ENCODE data around the gene ADAMTS10. TPM values are rescaled to one million over a fixed set of nuclear protein-coding genes. Genes with fewer than 3 reads are reported as not detected.

The ADAMTS10 gene
- total RNA-seq, 1 donor from 2014 or later, result 5.8 TPM

DNA sequence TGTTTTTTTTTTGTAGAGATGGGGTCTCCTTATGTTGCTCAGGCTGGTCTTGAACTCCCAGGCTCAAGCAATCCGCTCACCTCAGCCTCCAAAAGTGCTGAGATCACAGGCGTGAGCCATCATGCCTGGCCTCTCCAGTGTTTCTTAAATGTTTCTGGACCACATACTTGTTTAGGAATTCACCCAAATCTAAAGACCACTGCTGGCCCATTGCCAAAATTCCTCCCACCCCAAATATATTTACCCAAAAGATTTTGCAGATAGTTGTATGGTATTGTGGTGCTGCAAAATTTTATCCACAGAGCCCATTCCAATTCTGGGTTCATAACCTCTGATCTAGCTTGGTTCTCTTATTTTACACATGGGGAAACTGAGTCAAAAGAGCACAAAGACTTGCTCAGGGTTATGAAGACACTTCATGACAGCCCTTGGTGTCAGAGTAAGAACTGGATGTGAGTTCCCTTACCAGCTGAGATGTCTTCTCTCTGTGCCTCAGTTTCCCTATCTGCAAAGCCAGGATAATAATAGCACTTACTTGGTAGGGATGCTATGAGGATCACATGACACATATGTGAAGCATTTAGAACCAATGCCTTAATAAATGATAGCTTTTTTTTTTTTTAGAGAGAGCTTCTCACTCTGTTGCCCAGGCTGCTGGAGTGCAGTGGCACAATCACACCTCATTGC lies 30.8 kb upstream of the ADAMTS10 start:
- Histone ChIP-seq H3F3A (ENCODE audit: low read depth) (peaks cover 15% of the 10 kb centered on the region), H3K9ac (no peak overlapping the region), H3K9me3 (ENCODE audit: low read depth) (no peaks in the 10 kb centered on the region), H3K27ac (no peak overlapping the region), H4K20me1 (ENCODE audit: low read depth) (no peaks in the 10 kb centered on the region), H3K79me2 (ENCODE audit: low read depth) (no peaks in the 10 kb centered on the region), H3K4me2 (no peak overlapping the region), H3K27me3 (peaks cover 8% of the 10 kb centered on the region), H2AFZ (replicated peaks) (no peak overlapping the region), H3K36me3 (no peaks in the 10 kb centered on the region), H3K4me1 (peaks cover 5% of the 10 kb centered on the region), H3K4me3 (no peak overlapping the region)
- Mint-ChIP-seq H3K4me3 (no peak overlapping the region), H3K27ac (no peak overlapping the region), H3K9me3 (peaks cover 6% of the 10 kb centered on the region), H3K36me3 (no peaks in the 10 kb centered on the region), H3K4me1 (peaks cover 5% of the 10 kb centered on the region), H3K27me3 (ENCODE audit: insufficient read depth, low read depth) (peaks cover 11% of the 10 kb centered on the region)
- DNase-seq (ENCODE audit: low spot score), result no peak
- TF ChIP-seq EZH2 (IDR thresholded peaks at IDR 0.05), result no peak
- TF ChIP-seq, protein P1, sequence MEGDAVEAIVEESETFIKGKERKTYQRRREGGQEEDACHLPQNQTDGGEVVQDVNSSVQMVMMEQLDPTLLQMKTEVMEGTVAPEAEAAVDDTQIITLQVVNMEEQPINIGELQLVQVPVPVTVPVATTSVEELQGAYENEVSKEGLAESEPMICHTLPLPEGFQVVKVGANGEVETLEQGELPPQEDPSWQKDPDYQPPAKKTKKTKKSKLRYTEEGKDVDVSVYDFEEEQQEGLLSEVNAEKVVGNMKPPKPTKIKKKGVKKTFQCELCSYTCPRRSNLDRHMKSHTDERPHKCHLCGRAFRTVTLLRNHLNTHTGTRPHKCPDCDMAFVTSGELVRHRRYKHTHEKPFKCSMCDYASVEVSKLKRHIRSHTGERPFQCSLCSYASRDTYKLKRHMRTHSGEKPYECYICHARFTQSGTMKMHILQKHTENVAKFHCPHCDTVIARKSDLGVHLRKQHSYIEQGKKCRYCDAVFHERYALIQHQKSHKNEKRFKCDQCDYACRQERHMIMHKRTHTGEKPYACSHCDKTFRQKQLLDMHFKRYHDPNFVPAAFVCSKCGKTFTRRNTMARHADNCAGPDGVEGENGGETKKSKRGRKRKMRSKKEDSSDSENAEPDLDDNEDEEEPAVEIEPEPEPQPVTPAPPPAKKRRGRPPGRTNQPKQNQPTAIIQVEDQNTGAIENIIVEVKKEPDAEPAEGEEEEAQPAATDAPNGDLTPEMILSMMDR (IDR thresholded peaks at IDR 0.05), result no peak
- TF ChIP-seq EZH2phosphoT487 (IDR thresholded peaks at IDR 0.05), result no peak

DNA sequence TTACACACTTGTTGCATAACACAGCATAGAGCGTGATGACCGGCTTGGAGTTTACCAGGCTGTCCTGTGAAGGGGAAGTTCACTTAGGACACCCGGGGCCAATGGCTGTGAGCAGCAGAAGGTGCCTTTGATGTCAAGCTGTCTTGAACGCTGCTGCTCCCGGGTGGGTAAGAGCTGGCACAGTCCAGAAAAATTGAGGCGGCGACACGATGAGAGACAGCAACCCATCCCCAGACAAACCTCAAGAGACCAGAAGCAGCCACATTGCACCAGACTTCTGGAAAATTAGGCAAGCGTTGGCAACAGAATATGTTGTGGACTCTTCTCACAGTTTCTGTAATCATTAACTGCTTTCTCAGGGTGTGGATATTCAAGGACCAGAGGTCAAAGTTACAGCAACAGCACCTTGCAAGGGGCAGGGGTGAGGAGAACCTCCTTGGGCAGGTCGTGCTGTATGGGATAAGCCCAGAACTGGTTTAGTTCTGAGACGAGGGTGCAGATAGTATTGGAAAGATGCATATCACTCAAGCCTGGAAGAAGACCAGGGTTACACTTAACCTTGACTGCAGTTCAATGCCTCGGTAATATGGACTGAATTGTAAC lies 30.0 kb upstream of the ADAMTS10 start:
- Histone ChIP-seq H3K4me3 (no peak overlapping the region), H3K36me3 (no peaks in the 10 kb centered on the region), H3K79me2 (ENCODE audit: low read depth) (no peaks in the 10 kb centered on the region), H3F3A (ENCODE audit: low read depth) (peaks cover 15% of the 10 kb centered on the region), H4K20me1 (ENCODE audit: low read depth) (no peaks in the 10 kb centered on the region), H3K4me2 (no peak overlapping the region), H3K27ac (no peak overlapping the region), H3K9me3 (ENCODE audit: low read depth) (no peaks in the 10 kb centered on the region), H3K4me1 (peaks cover 5% of the 10 kb centered on the region), H3K27me3 (peaks cover 8% of the 10 kb centered on the region), H3K9ac (no peak overlapping the region), H2AFZ (replicated peaks) (no peak overlapping the region)
- Mint-ChIP-seq H3K4me1 (peaks cover 5% of the 10 kb centered on the region), H3K27me3 (ENCODE audit: insufficient read depth, low read depth) (peaks cover 11% of the 10 kb centered on the region), H3K27ac (no peak overlapping the region), H3K9me3 (peaks cover 6% of the 10 kb centered on the region), H3K36me3 (no peaks in the 10 kb centered on the region), H3K4me3 (no peak overlapping the region)
- TF ChIP-seq EZH2 (IDR thresholded peaks at IDR 0.05) (no peak), EZH2phosphoT487 (IDR thresholded peaks at IDR 0.05) (no peak)
- TF ChIP-seq, protein P1 (IDR thresholded peaks at IDR 0.05), result no peak
- DNase-seq (ENCODE audit: low spot score), result no peak

DNA sequence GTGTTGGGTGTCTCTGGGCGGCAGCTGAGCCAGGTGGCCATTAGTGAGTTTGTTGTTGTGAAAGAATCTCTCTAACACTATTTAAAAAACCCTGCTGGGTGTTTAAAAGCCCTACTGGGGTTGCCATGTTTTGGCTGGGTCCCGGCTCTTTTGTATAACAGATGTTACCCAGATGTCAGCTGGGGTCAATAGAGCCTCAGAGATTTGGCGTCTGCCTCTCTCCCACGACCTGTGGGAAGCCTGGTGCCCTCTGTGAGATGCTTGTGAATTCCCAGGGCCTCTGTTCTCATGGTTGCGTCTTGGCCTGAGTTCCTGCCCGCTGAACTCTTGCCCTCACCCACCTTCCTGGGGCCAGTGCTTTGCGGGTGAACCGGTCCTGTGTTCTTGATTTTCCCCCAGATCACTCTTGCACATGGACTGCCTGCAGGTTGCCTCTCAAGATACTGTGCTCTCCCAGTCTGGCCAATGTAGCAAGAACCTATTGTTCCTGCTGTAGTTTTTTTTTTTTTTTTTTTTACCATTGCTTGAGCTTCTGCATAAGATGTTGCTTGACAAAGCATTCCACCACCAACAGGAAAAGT lies 29.4 kb upstream of the ADAMTS10 start:
- Histone ChIP-seq H3K4me3 (no peak overlapping the region), H3K36me3 (no peaks in the 10 kb centered on the region), H3F3A (ENCODE audit: low read depth) (peaks cover 15% of the 10 kb centered on the region), H3K79me2 (ENCODE audit: low read depth) (no peaks in the 10 kb centered on the region), H3K27me3 (peaks cover 8% of the 10 kb centered on the region), H4K20me1 (ENCODE audit: low read depth) (no peaks in the 10 kb centered on the region), H3K27ac (peak overlapping the region; percentile 46), H2AFZ (replicated peaks) (no peak overlapping the region), H3K9me3 (ENCODE audit: low read depth) (no peaks in the 10 kb centered on the region), H3K4me1 (peaks cover 5% of the 10 kb centered on the region), H3K9ac (no peak overlapping the region), H3K4me2 (peak overlapping the region; percentile 42)
- H3K27ac Mint-ChIP-seq, result no peak overlapping the region
- H3K9me3 Mint-ChIP-seq, result peaks cover 6% of the 10 kb centered on the region
- no peaks in the 10 kb centered on the region for H3K36me3 Mint-ChIP-seq
- peak; percentile 57 for DNase-seq (ENCODE audit: low spot score)
- peaks cover 11% of the 10 kb centered on the region for H3K27me3 Mint-ChIP-seq (ENCODE audit: insufficient read depth, low read depth)
- H3K4me3 Mint-ChIP-seq, result peak overlapping the region; percentile 75
- TF ChIP-seq EZH2phosphoT487 (IDR thresholded peaks at IDR 0.05) (no peak), EZH2 (IDR thresholded peaks at IDR 0.05) (no peak)
- TF ChIP-seq, protein P1 (IDR thresholded peaks at IDR 0.05), result no peak
- peaks cover 5% of the 10 kb centered on the region for H3K4me1 Mint-ChIP-seq
